ENCODE results near the gene LARP6.

The LARP6 gene

GRCh38 chr15:70829371-70830166 lies 24.4 kb downstream of the LARP6 start:
- TF ChIP-seq, protein P1, sequence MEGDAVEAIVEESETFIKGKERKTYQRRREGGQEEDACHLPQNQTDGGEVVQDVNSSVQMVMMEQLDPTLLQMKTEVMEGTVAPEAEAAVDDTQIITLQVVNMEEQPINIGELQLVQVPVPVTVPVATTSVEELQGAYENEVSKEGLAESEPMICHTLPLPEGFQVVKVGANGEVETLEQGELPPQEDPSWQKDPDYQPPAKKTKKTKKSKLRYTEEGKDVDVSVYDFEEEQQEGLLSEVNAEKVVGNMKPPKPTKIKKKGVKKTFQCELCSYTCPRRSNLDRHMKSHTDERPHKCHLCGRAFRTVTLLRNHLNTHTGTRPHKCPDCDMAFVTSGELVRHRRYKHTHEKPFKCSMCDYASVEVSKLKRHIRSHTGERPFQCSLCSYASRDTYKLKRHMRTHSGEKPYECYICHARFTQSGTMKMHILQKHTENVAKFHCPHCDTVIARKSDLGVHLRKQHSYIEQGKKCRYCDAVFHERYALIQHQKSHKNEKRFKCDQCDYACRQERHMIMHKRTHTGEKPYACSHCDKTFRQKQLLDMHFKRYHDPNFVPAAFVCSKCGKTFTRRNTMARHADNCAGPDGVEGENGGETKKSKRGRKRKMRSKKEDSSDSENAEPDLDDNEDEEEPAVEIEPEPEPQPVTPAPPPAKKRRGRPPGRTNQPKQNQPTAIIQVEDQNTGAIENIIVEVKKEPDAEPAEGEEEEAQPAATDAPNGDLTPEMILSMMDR (IDR thresholded peaks at IDR 0.05; ENCODE audit: extremely low read depth, insufficient read depth, missing control alignments), result no peak
- DNase-seq (ENCODE audit: low spot score), result no peak
- in situ Hi-C loops (cut with MboI; ENCODE audit: low pct_unique_long_range_greater_than_20kb, low sequenced_read_pairs, unreplicated experiment), result loop anchor here (25.0 kb wide), 1 partner anchor 608 kb away; no protein-coding TSS in a partner anchor

DNA sequence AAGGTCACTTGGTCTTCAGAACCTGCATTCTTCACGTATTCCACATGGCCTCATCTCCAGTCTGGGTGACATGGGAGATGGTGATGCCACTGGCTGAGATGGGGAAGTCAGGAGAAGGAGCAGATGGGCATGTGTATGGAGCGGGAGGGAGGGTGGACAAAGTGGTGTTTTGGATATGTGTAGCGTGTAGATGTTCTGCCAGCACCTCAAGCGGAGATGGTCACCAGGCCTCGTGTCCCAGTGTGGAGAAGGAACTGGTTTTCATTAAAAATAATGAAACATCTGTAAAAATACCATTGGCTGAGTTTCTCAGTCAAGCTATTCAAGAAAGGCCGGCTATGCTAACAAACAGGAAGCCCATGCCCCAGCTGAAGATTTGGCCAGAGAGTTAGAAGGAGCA lies 26.2 kb downstream of the LARP6 start:
- DNase-seq (ENCODE audit: low spot score), result no peak
- TF ChIP-seq, protein P1 (IDR thresholded peaks at IDR 0.05; ENCODE audit: extremely low read depth, insufficient read depth, missing control alignments), result no peak
- in situ Hi-C loops (cut with MboI; ENCODE audit: low pct_unique_long_range_greater_than_20kb, low sequenced_read_pairs, unreplicated experiment), result loop anchor here (25.0 kb wide), 1 partner anchor 610 kb away; no protein-coding TSS in a partner anchor

DNA sequence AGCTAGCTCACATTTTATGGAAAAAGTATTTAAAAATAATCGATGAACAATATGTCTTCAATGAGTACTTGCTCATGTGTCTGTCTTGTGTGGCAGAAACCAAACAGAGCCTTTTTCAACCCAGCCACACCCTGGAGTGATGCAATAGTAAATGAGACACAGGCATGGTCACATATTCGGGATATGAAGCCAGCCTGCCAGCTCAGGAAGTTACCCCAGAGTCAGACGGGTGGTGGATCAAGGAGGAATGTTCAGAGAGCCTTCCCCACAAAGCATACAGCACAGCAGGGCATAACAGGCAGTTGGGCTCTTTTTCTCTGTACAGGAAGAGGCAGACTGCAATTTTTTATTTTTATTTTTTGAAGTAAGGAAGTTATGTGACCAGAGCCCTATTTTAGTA lies 27.3 kb downstream of the LARP6 start:
- TF ChIP-seq, protein P1 (IDR thresholded peaks at IDR 0.05; ENCODE audit: extremely low read depth, insufficient read depth, missing control alignments), result no peak
- DNase-seq (ENCODE audit: low spot score), result no peak
- in situ Hi-C loops (cut with MboI; ENCODE audit: low pct_unique_long_range_greater_than_20kb, low sequenced_read_pairs, unreplicated experiment), result loop anchor here (25.0 kb wide), 1 partner anchor 611 kb away; no protein-coding TSS in a partner anchor

DNA sequence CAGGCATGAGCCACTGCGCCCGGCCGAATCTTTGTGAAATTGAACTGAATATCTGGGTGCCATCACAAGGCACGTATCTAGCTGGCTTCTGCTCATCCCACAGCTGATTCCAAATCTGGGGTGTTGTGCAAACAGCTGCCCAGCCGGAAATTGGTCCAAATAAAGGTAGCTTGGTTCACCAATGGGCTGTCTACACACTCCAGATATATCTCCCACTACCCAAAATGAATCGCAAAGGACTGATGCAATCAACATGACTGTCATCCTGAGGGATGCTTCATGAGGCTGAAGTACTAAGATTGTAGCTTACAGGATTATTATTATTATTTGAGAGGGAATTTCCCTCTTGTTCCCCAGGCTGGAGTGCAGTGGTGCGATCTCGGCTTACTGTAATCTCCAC lies 28.1 kb downstream of the LARP6 start:
- in situ Hi-C loops (cut with MboI; ENCODE audit: low pct_unique_long_range_greater_than_20kb, low sequenced_read_pairs, unreplicated experiment), result loop anchor here (25.0 kb wide), 1 partner anchor 611 kb away; no protein-coding TSS in a partner anchor
- TF ChIP-seq, protein P1 (IDR thresholded peaks at IDR 0.05; ENCODE audit: extremely low read depth, insufficient read depth, missing control alignments), result no peak
- DNase-seq (ENCODE audit: low spot score), result no peak

DNA sequence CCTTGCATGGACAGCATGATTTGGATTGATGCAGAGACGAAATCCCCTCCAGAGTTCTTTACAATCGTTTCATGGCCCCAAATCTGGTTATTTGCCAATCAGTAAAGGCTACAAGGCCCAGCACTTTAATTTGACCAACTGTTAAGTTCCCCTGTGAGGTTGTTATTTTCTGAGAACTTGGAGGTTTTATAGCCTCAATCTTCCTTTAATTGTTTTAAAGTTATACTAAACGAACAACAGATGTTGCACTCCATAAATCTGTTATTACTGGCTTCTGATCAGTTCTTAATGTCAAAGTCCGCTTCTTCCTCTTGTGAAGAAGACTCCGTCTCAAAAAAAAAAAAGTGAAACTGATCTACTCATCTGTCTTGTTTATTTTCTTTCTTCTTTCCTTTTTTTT lies 30.8 kb downstream of the LARP6 start:
- DNase-seq (ENCODE audit: low spot score), result no peak
- TF ChIP-seq, protein P1 (IDR thresholded peaks at IDR 0.05; ENCODE audit: extremely low read depth, insufficient read depth, missing control alignments), result no peak
- in situ Hi-C loops (cut with MboI; ENCODE audit: low pct_unique_long_range_greater_than_20kb, low sequenced_read_pairs, unreplicated experiment), result no loop called here

- TF ChIP-seq, protein P1 (IDR thresholded peaks at IDR 0.05; ENCODE audit: extremely low read depth, insufficient read depth, missing control alignments), result no peak
- in situ Hi-C loops (cut with MboI; ENCODE audit: low pct_unique_long_range_greater_than_20kb, low sequenced_read_pairs, unreplicated experiment), result no loop called here
- DNase-seq (ENCODE audit: low spot score), result no peak
These were observed 33.7 kb downstream of the LARP6 start for GRCh38 chr15:70820214-70820613.
